HepG2 (cell line): ENCODE measurements around the gene SYNDIG1.

Experiments
- CBFB ChIP-seq: sonication (generic); formaldehyde crosslinking; IDR thresholded peaks from 2 replicates; pipeline ENCODE4 v1.4.0; 2020; ENCODE audit warnings: missing genetic modification reagents
- ETV6 ChIP-seq: sonication (generic); formaldehyde crosslinking; conservative IDR thresholded peaks from 2 replicates; pipeline ENCODE4 v1.4.0; 2020; ENCODE audit warnings: missing genetic modification reagents
- HNRNPLL ChIP-seq: fragments of 200-400 bp; formaldehyde crosslinking; IDR thresholded peaks from 2 replicates; pipeline ENCODE4 v1.6.1; 2017; ENCODE audit warnings: mild to moderate bottlenecking, low read depth, low read length; ENCODE audit not compliant: poor library complexity, severe bottlenecking
- KMT2B ChIP-seq: IDR thresholded peaks from 2 replicates; pipeline ENCODE4 v1.6.1; 2016; ENCODE audit warnings: missing genetic modification reagents, missing compliant biosample characterization
- TF ChIP-seq, protein P1 (sequence below): sonication (generic); formaldehyde crosslinking; IDR thresholded peaks from 2 replicates; pipeline ENCODE4 v1.5.0; 2020; ENCODE audit warnings: mild to moderate bottlenecking, missing genetic modification reagents, moderate library complexity

DNA sequence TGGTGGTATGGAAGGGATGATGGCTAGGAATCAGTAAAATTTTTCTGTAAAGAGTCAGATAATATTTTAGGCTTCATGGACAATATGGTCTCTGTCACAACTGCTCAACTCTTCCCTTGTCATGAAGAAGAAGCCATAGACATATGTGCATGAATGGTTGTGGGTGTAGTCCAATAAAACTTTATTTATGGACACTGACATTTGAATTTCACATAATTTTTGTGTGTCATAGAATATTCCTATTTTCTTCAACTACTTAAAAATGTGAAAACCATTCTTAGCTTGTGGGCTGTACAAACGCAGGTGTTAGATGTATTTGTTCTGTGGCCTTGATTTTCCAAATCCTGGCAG is 59.9 kb downstream of the SYNDIG1 start:
- TF ChIP-seq KMT2B (CRISPR knock-in tag) (no peak), HNRNPLL (no peak), CBFB (no peak), ETV6 (CRISPR knock-in tag) (no peak)
- TF ChIP-seq, protein P1, sequence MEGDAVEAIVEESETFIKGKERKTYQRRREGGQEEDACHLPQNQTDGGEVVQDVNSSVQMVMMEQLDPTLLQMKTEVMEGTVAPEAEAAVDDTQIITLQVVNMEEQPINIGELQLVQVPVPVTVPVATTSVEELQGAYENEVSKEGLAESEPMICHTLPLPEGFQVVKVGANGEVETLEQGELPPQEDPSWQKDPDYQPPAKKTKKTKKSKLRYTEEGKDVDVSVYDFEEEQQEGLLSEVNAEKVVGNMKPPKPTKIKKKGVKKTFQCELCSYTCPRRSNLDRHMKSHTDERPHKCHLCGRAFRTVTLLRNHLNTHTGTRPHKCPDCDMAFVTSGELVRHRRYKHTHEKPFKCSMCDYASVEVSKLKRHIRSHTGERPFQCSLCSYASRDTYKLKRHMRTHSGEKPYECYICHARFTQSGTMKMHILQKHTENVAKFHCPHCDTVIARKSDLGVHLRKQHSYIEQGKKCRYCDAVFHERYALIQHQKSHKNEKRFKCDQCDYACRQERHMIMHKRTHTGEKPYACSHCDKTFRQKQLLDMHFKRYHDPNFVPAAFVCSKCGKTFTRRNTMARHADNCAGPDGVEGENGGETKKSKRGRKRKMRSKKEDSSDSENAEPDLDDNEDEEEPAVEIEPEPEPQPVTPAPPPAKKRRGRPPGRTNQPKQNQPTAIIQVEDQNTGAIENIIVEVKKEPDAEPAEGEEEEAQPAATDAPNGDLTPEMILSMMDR (CRISPR knock-in tag) = no peak
